Peyer's patch (tissue), 4 donors: ENCODE measurements around the gene TMEM117. TPM values are rescaled to one million over a fixed set of nuclear protein-coding genes. Genes with fewer than 3 reads are reported as not detected.
A peak's percentile ranks its signal among the peaks of the same experiment; 100 is the strongest.

Experiments used
- DNase-seq, 3 donors: peaks; one replicate each; pipeline ENCODE4 v3.0.0-alpha.2; 2017 to 2019
- H3K27ac ChIP-seq, 4 donors: fragments of 200-600 bp; sonication (generic); one replicate each; pipeline ENCODE4 v1.5.1; 2016 to 2019
- H3K27me3 ChIP-seq, 2 donors: fragments of 200-600 bp; sonication (generic); one replicate each; pipeline ENCODE4 v1.5.1; 2019
- H3K36me3 ChIP-seq, 3 donors: fragments of 200-600 bp; sonication (generic); one replicate each; pipeline ENCODE4 v1.5.1; 2016 to 2019
- H3K4me1 ChIP-seq, 4 donors: fragments of 200-600 bp; sonication (generic); one replicate each; pipeline ENCODE4 v1.5.1; 2016 to 2019
- H3K4me3 ChIP-seq, 4 donors: fragments of 200-600 bp; sonication (generic); 1 replicate in 3 of 4; 2 replicates in 1 of 4; pipeline ENCODE4 v1.5.1; 2016 to 2019; ENCODE audit warnings: mild to moderate bottlenecking in 1 of 4
- H3K9me3 ChIP-seq, 4 donors: fragments of 200-600 bp; sonication (generic); one replicate each; pipeline ENCODE4 v1.5.1; 2016 to 2019; ENCODE audit warnings: mild to moderate bottlenecking in 1 of 4
- POLR2A ChIP-seq, 2 donors: fragments of 450-650 bp; IDR thresholded peaks; one replicate each; pipeline ENCODE4 v1.5.1; 2017; ENCODE audit warnings: antibody characterized with exemption in 2 of 2, mild to moderate bottlenecking in 2 of 2, moderate library complexity in 2 of 2
- total RNA-seq, 4 donors: library from RNA; depleted of rRNA; stranded (reverse); fragments of >200 nt; gene quantifications; one replicate each; pipeline ENCODE4 v1.1.0, GENCODE V29; 2016
- TF ChIP-seq, protein P1 (sequence below), 6 experiments: fragments of 450-650 bp in 4 of 6; fragments of 200-600 bp in 2 of 6; sonication (generic) in 1 of 6; IDR thresholded peaks; one replicate each; pipeline ENCODE4 v1.5.1; 2017 to 2019; ENCODE audit warnings: antibody characterized with exemption in 6 of 6, mild to moderate bottlenecking in 3 of 6, moderate library complexity in 1 of 6

TMEM117 gene
- total RNA-seq, 4 donors from 2014 or later = 10.7 to 60.1 (median 51.9) TPM

DNA sequence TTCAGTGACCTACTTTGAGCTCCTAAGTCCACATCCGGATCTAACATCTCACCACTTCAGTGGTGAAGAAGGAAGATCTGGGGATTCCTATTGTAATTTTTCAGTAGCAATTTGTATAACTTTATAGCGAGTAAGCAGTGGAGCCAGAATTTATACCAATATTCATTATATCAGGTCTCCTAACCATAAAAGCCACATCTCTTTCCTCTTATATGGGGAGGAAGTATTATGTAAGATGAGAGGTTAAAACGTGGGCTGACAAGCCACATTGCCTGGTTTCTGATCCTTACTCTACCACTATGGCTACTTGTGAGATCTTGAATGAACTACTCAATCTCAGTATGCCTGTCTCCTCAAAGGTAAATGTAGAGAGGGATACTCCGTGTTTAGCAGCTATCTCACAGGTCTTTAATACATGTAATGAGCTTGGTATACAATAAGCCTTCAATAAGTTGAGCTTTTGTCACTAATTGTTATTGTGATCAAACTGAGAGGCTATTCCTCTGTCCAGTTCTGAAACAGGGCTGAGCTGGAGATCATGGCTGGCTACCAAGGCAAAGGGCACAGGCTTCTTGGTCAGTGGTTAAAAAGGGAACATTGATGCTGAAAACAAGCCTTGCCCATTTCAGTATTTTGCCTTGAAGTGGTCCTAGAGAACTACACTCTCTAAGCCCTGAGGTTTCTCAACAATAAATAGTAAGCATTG is 3.3 kb upstream of the TMEM117 start:
- Histone ChIP-seq H3K9me3 (no peaks in the 10 kb centered on the region), H3K4me1 (peaks cover 0 to 6% (median 2%) of the 10 kb centered on the region in 4 donors), H3K4me3 (no peak overlapping the region), H3K36me3 (no peaks in the 10 kb centered on the region), H3K27me3 (no peaks in the 10 kb centered on the region), H3K27ac (no peak overlapping the region)
- TF ChIP-seq POLR2A (IDR thresholded peaks at IDR 0.05) = no peak
- TF ChIP-seq, protein P1, sequence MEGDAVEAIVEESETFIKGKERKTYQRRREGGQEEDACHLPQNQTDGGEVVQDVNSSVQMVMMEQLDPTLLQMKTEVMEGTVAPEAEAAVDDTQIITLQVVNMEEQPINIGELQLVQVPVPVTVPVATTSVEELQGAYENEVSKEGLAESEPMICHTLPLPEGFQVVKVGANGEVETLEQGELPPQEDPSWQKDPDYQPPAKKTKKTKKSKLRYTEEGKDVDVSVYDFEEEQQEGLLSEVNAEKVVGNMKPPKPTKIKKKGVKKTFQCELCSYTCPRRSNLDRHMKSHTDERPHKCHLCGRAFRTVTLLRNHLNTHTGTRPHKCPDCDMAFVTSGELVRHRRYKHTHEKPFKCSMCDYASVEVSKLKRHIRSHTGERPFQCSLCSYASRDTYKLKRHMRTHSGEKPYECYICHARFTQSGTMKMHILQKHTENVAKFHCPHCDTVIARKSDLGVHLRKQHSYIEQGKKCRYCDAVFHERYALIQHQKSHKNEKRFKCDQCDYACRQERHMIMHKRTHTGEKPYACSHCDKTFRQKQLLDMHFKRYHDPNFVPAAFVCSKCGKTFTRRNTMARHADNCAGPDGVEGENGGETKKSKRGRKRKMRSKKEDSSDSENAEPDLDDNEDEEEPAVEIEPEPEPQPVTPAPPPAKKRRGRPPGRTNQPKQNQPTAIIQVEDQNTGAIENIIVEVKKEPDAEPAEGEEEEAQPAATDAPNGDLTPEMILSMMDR (IDR thresholded peaks at IDR 0.05) = no peak
- no peak for DNase-seq

DNA sequence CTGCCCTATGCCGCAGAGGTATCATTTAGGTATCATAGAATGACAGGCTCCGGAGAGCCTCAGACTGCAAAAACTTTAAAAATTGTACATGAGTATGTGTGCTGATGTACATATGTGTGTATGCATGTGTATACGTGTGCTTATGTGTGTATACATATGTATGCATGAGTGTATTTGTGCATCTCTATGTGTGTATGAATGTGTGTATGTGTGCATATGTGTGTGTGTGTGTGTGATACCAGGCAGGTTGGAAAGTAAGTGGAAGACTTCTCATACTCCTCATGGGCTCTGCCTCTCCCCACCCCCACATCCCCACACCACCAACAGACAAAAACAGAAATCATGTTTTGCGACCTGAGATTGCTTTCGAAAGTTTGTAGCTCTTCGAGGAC is 621 bp upstream of the TMEM117 start:
- TF ChIP-seq, protein P1 (IDR thresholded peaks at IDR 0.05) = no peak
- Histone ChIP-seq H3K9me3 (no peaks in the 10 kb centered on the region), H3K4me1 (peaks cover 0 to 6% (median 2%) of the 10 kb centered on the region in 4 donors), H3K27me3 (no peaks in the 10 kb centered on the region), H3K27ac (peak overlapping the region; percentile 83 to 97 (median 94)), H3K4me3 (peak overlapping the region; percentile 61 to 97 (median 80)), H3K36me3 (no peaks in the 10 kb centered on the region)
- DNase-seq = peak in 1 of 3 donors; percentile 25

DNA sequence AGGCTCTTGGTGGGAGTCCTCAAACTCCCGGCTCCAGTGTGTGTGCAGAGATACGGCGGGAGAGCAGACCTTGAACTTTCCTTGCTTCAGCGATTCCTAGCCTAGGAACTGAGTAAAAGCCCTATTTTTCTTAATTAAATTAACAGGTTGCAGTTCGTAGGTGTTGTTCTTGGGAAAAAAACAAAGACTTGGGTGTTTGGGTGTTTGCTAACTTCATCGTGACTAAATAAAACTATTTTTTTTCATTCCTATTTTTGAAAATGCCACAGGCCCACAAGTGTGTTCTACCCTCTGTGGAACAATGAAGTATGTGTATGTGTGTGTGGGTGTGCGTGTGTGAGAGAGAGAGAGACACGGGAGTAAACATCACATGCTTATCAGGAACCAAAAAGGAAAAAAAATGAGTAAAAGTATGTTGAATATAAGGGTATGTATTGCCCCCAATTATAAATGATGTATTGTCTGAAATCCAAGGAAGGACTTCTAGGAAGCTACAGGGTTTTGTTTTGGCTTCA is 651 bp downstream of the TMEM117 start:
- Histone ChIP-seq H3K4me1 (peaks cover 0 to 6% (median 2%) of the 10 kb centered on the region in 4 donors), H3K36me3 (no peaks in the 10 kb centered on the region), H3K4me3 (peak overlapping the region; percentile 61 to 97 (median 80)), H3K9me3 (no peaks in the 10 kb centered on the region), H3K27me3 (no peaks in the 10 kb centered on the region), H3K27ac (peak overlapping the region; percentile 83 to 97 (median 94))
- TF ChIP-seq POLR2A (IDR thresholded peaks at IDR 0.05) = no peak
- TF ChIP-seq, protein P1 (IDR thresholded peaks at IDR 0.05) = no peak
- no peak for DNase-seq

DNA sequence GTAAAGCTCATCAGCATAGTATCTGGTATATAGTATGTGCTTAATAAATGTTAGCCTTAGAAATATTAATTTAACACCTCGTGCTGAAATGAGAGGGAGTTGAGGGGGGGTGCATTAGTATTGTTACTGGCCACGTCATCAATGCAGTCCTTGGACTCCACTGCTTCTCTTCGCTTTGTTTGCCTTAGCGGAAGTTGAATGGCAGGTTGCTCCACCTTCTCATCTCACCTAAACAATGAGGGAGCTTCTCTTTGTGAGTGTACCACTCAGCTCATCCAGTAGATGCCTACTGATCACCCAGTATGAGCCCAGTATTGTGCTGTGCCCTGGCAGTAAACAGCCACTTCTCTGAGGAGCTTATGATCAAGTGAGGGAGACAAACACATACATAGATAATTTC is 4.5 kb downstream of the TMEM117 start:
- DNase-seq = no peak
- H3K4me1 ChIP-seq = peaks cover 0 to 6% (median 2%) of the 10 kb centered on the region in 4 donors
- H3K9me3 ChIP-seq = no peaks in the 10 kb centered on the region
- no peak overlapping the region for H3K4me3 ChIP-seq
- no peak for TF ChIP-seq POLR2A (IDR thresholded peaks at IDR 0.05)
- TF ChIP-seq, protein P1 (IDR thresholded peaks at IDR 0.05) = no peak
- no peaks in the 10 kb centered on the region for H3K27me3 ChIP-seq
- no peak overlapping the region for H3K27ac ChIP-seq
- H3K36me3 ChIP-seq = no peaks in the 10 kb centered on the region

DNA sequence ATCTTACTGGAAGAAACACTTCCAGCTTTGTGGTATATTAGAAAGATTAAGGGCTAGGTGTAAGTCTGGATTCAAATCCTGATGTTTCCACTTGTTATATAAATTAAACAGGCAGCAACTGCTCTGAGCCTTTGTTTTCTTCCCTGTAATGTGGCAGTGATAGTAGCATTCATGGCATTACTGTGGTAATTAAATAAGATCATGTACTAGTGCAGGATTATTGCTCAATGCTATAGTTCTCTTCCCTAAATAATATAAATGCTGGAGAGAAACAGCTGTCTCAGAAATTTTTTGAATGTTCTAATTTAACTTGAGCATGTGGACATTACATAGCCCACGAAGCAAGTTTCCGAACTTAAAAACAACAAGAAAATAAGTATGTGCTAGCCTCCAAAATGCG is 5.4 kb downstream of the TMEM117 start:
- no peaks in the 10 kb centered on the region for H3K27me3 ChIP-seq
- DNase-seq = no peak
- H3K27ac ChIP-seq = no peak overlapping the region
- no peak overlapping the region for H3K4me3 ChIP-seq
- TF ChIP-seq, protein P1 (IDR thresholded peaks at IDR 0.05) = no peak
- no peak for TF ChIP-seq POLR2A (IDR thresholded peaks at IDR 0.05)
- H3K4me1 ChIP-seq = peaks cover 0 to 6% (median 2%) of the 10 kb centered on the region in 4 donors
- no peaks in the 10 kb centered on the region for H3K36me3 ChIP-seq
- no peaks in the 10 kb centered on the region for H3K9me3 ChIP-seq
